22Rv1 (cell line): ENCODE measurements around the gene CMTM5.

Experiments used
- ZFX ChIP-seq: fragments of 450-650 bp; IDR thresholded peaks from 2 replicates; pipeline ENCODE4 v1.6.1; 2017; ENCODE audit warnings: antibody characterized with exemption, borderline replicate concordance
- TF ChIP-seq, protein P1 (sequence below): fragments of 450-650 bp; IDR thresholded peaks from 2 replicates; pipeline ENCODE4 v1.5.1; 2017; ENCODE audit warnings: mild to moderate bottlenecking

DNA sequence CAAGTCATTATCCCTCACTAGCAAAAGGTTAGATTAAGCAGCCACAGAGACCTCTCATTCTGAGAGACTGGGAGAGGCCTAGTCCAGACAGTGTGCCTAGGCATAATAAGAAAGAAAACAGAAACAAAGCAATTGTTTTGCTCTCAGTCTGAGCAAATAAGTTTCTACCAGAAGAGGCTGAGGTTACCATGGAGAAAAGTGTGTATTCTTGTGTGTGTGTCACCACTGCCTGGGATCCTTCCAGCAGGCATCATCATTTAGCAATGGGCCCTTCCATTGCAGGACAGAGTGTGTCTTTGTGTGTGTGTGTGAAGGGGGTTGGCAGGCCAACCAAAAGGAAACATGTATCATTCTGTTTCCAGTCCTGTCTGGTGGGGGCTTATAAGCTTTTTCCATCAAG lies 15.5 kb upstream of the CMTM5 start:
- TF ChIP-seq, protein P1, sequence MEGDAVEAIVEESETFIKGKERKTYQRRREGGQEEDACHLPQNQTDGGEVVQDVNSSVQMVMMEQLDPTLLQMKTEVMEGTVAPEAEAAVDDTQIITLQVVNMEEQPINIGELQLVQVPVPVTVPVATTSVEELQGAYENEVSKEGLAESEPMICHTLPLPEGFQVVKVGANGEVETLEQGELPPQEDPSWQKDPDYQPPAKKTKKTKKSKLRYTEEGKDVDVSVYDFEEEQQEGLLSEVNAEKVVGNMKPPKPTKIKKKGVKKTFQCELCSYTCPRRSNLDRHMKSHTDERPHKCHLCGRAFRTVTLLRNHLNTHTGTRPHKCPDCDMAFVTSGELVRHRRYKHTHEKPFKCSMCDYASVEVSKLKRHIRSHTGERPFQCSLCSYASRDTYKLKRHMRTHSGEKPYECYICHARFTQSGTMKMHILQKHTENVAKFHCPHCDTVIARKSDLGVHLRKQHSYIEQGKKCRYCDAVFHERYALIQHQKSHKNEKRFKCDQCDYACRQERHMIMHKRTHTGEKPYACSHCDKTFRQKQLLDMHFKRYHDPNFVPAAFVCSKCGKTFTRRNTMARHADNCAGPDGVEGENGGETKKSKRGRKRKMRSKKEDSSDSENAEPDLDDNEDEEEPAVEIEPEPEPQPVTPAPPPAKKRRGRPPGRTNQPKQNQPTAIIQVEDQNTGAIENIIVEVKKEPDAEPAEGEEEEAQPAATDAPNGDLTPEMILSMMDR = no peak
- TF ChIP-seq ZFX = no peak
